Type B pancreatic cell (in vitro differentiated cells): Measurements from ENCODE around the gene FFAR4. TPM values are rescaled to one million over a fixed set of nuclear protein-coding genes. Genes with fewer than 3 reads are reported as not detected.

Source experiments
- DNase-seq: peaks from one replicate; pipeline ENCODE4 v3.0.0; 2021; ENCODE audit warnings: mixed read lengths; ENCODE audit not compliant: unreplicated experiment; ENCODE audit errors: extremely low spot score
- H3K27ac Mint-ChIP-seq: 2 replicates; pipeline ENCODE4 v1.8.0; 2021; ENCODE audit warnings: mild to moderate bottlenecking, mixed read lengths
- H3K27me3 Mint-ChIP-seq: 2 replicates; pipeline ENCODE4 v1.8.0; 2021; ENCODE audit warnings: mixed read lengths
- H3K36me3 Mint-ChIP-seq: 2 replicates; pipeline ENCODE4 v1.8.0; 2021; ENCODE audit warnings: mixed read lengths
- H3K4me1 Mint-ChIP-seq: one replicate; pipeline ENCODE4 v1.8.0; 2021; ENCODE audit warnings: mixed read lengths; ENCODE audit not compliant: unreplicated experiment
- H3K4me3 Mint-ChIP-seq: 2 replicates; pipeline ENCODE4 v1.8.0; 2021; ENCODE audit warnings: mild to moderate bottlenecking, mixed read lengths
- H3K9me3 Mint-ChIP-seq: 2 replicates; pipeline ENCODE4 v1.8.0; 2021; ENCODE audit warnings: mixed read lengths
- CTCF ChIP-seq: fragments of 200-600 bp; sonication (generic); conservative IDR thresholded peaks from 2 replicates; pipeline ENCODE4 v1.5.0; 2021; ENCODE audit warnings: antibody characterized with exemption, mild to moderate bottlenecking
- total RNA-seq: library from RNA; stranded (reverse); gene quantifications from 2 replicates; pipeline ENCODE4 v1.2.1, GENCODE V29; 2021; ENCODE audit warnings: low replicate concordance

The FFAR4 gene
- total RNA-seq, 1 donor from 2014 or later: 0.70 TPM

- peaks cover 5% of the 10 kb centered on the region for H3K36me3 Mint-ChIP-seq
- no peak overlapping the region for H3K4me3 Mint-ChIP-seq
- peaks cover 16% of the 10 kb centered on the region for H3K27me3 Mint-ChIP-seq
- peaks cover 11% of the 10 kb centered on the region for H3K4me1 Mint-ChIP-seq
- TF ChIP-seq CTCF: no peak
- no peak overlapping the region for H3K27ac Mint-ChIP-seq
- no peaks in the 10 kb centered on the region for H3K9me3 Mint-ChIP-seq
- no peak for DNase-seq
Measured at GRCh38 chr10:93579985-93580711, 13.7 kb downstream of the FFAR4 start.

DNA sequence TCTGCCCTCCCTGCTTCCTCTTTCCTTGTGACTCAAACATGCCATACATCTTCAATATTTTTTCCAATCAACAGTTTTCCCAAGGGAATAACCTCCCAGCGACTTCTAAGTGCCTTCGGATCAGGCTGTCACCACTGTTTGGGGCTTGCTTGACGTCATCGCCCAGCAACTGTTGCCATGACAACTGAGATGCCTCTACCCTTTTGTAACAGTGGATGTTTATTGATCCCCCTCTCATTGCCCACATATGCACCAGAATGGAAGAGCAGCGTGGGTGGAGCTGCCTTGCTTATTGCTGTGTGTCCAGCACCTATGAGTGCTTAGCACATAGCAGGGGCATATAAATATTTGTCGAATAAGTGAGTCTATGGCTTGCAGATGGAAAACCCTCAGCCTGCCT is 14.4 kb downstream of the FFAR4 start:
- peaks cover 5% of the 10 kb centered on the region for H3K36me3 Mint-ChIP-seq
- no peak overlapping the region for H3K27ac Mint-ChIP-seq
- TF ChIP-seq CTCF: no peak
- peaks cover 11% of the 10 kb centered on the region for H3K4me1 Mint-ChIP-seq
- no peaks in the 10 kb centered on the region for H3K9me3 Mint-ChIP-seq
- DNase-seq: no peak
- peaks cover 16% of the 10 kb centered on the region for H3K27me3 Mint-ChIP-seq
- peak overlapping the region; percentile 44 for H3K4me3 Mint-ChIP-seq

DNA sequence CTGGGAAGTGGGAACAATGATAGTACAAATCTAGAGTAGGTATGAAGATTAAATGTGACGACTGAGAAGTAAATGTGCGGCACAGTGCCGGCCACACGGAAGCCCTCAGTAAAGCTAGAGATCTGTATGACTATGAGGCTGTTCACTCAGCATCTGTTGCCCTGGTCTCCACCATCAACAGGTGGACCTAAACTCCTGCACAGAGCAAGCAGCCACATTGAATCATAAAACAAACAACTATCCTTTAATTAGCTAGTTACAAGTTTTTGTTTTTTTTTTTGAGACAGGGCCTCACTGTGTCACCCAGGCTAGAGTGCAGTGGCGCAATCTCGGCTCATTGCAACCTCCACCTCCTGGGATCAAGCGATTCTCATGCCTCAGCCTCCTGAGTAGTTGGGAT is 18.0 kb downstream of the FFAR4 start:
- Mint-ChIP-seq H3K27me3 (peaks cover 25% of the 10 kb centered on the region), H3K4me1 (peaks cover 7% of the 10 kb centered on the region), H3K27ac (no peak overlapping the region), H3K9me3 (no peaks in the 10 kb centered on the region), H3K4me3 (no peak overlapping the region), H3K36me3 (peaks cover 5% of the 10 kb centered on the region)
- no peak for TF ChIP-seq CTCF
- no peak for DNase-seq

GRCh38 chr10:93589648-93590562 is 23.4 kb downstream of the FFAR4 start:
- TF ChIP-seq CTCF: no peak
- Mint-ChIP-seq H3K9me3 (no peaks in the 10 kb centered on the region), H3K27ac (no peak overlapping the region), H3K36me3 (no peaks in the 10 kb centered on the region), H3K27me3 (peaks cover 22% of the 10 kb centered on the region), H3K4me3 (no peak overlapping the region), H3K4me1 (peaks cover 4% of the 10 kb centered on the region)
- no peak for DNase-seq

GRCh38 chr10:93590638-93591037 is 24.2 kb downstream of the FFAR4 start:
- TF ChIP-seq CTCF: no peak
- DNase-seq: no peak
- H3K4me1 Mint-ChIP-seq: peaks cover 4% of the 10 kb centered on the region
- H3K9me3 Mint-ChIP-seq: no peaks in the 10 kb centered on the region
- H3K27ac Mint-ChIP-seq: no peak overlapping the region
- H3K36me3 Mint-ChIP-seq: no peaks in the 10 kb centered on the region
- H3K27me3 Mint-ChIP-seq: peaks cover 26% of the 10 kb centered on the region
- no peak overlapping the region for H3K4me3 Mint-ChIP-seq
